ENCODE data around the gene UPK1A.
A peak's percentile ranks its signal among the peaks of the same experiment; 100 is the strongest.

The UPK1A gene

DNA sequence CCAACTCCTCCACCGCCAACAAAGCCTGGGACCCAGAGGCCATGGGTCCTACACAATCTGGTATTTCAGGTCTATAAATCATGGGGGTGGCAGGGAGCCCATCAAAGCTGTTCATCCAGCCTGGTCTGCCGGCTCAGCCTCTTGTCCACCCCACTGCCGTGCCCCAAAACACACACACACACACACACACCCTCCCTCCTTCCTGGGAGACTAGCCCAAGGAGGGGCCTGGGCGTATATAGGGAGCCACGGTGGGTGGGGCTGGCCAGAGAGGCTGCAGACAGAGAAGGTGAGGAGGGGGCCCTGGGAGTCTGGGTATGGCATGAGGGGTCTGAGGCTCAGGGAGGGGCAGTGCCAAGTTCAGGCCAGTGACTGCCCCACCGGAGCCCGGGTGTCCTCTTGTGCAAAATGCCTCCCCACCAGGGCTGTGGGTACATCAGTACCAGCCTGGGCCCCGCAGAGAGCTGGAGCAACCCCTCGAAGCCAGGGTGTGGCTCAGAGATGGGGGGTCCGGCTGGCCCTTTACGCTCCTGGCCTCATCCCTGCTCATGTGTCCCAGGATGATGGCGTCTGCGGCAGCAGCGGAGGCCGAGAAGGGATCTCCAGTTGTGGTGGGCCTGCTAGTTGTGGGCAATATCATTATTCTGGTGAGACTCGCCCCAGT, at the start of gene UPK1A:
Gene UPK1A (plus strand): TSS at position 267 of the 663 bp plus-strand sequence. CDS start 296 bp downstream, at position 563.
- no peak for DNase-seq (ENCODE audit: low read depth)

DNA sequence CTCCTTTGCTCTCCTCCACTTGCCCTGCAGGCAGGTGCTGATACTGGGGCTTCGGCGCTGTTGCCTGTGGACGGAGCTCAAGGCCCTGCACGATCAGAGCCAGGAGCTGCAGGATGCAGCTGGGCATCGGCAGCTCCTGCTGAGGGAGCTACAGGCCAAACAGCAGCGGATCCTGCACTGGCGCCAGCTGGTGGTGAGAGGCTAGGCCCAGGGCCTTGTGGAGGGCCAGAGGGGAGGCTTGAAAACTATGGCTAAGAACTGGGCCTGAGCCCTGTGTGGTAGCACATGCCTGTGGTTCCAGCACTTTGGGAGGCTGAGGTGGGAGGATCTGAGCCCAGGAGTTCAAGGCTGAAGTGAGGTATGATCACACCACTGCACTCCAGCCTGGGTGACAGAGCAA, 47.5 kb upstream of the UPK1A start:
- no peak for DNase-seq (ENCODE audit: low read depth)

DNA sequence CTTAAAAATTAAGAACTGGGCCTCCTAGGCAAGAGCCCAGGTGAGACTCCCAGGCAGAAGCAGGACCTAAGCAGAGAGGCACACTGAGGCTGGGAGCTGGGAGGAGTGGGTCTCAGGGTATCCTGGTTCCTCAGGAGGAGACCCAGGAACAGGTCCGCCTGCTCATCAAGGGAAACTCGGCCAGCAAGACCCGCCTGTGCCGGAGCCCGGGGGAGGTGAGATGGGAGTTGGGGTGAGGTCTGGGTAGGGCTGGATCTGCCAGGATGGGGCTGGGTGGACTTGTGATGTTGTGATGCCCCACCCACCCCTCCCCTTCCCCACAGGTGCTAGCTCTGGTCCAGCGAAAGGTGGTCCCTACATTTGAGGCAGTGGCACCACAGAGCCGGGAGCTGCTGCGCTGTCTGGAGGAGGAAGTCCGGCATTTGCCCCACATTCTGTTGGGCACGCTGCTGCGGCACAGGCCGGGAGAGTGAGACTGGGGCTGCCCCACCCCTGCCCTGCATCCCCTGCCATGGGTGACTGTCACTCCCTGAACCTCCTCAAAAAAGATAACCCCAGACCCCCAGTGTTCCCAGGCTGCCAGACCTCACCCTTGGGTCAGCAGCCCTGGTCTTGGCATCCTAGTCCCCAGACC, 46.9 kb upstream of the UPK1A start:
- DNase-seq (ENCODE audit: low read depth), result no peak

DNA sequence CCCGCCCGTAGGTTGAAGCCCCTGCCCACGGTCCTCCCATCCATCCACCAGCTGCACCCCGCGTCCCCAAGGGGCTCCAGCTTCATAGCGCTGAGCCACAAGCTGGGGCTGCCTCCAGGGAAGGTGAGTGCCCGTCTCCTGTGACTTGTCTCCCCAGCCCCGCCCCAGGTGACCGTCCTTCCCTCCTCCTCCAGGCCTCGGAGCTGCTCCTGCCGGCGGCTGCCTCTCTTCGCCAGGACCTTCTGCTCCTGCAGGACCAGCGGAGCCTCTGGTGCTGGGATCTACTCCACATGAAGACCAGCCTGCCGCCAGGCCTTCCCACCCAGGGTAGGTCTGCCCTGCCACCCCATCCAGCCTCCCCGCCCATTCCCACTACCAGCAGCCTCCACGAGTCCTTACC, 46.3 kb upstream of the UPK1A start:
- DNase-seq (ENCODE audit: low read depth), result no peak

DNA sequence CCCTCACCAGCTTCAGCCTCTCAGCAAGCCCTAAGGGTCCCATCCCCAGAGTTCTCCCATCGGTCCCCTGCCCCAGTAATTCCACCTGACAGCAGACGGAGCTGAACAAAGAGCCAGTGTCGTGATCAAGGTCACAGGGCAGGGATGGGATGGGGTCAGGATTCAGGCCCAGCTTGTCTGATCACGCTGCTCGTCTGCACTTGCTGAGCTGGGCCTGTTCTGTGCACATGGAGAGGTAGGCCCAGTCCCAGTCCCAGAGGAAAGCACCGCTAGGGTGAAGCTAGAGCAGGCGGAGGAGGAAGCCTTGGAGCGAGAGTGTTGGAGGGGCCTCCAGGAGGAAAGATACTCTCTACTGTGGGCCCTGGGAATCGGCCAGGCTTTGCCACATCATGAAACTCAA, 44.6 kb upstream of the UPK1A start:
- no peak for DNase-seq (ENCODE audit: low read depth)

DNA sequence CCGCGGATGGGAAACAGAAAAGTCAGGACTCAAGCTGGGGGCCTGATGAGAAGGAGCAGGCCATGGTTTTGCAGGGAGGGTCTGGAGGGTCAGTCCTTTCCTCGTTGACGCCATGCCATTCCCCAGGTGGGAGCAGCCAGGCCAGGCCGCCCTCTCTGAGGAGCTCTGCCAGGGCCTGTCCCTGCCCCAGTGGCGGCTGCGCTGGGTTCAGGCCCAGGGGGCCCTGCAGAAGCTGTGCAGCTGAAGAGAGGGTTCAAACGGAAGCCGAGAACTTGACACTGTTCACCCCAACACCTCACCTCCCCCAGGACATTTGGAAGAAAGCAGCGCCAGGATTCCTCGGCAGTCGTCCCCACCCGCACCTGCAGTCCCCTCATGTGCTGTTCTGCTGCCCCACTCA, 43.6 kb upstream of the UPK1A start:
- no peak for DNase-seq (ENCODE audit: low read depth)

DNA sequence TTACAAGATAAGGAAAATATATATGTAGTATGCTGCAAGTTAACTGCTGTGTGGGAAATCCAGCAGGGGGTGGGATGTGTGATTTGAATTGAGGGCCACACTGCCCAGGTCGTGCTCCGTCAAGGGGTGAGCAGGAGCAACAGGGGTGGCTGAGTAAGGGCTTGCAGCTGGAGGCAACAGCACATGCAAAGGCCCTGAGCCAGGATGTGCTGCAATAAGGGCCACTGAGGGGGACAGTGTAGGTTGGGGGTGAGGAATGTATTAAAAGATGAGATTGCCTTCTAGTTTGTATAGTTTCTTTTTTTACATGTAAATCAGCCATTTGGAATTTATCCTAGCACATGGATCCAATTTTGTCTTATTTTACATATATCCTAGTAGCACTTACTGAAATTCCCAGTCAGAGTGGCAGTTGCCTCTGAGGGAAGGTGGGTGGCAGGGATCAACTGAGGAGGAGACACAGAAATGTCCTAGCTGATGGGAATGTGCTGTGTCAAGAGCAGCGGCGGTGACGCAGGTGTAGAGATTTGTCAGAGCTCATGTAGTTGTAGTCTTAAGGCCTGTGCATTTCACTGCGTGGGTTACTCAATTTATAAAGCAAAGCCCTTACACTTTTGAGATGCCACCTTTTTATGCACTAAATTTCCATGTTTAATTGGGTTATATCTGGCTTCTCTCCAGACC, 42.8 kb upstream of the UPK1A start:
- DNase-seq (ENCODE audit: low read depth), result no peak

DNA sequence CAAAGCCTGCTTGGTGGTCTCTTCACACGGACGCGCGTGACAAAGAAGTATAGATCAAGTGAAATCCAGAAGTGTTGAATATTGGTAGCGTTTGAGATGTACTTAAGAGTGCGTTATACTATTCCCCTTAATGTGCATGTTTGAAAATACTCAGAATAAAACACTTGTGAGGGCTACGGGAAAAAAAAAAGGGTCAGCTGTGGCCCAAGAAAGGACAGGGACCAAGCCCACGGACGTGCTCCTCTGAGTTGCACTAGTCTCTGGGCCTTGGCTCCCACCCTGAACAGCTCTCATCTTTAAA, 38.1 kb upstream of the UPK1A start:
- DNase-seq (ENCODE audit: low read depth), result no peak

DNA sequence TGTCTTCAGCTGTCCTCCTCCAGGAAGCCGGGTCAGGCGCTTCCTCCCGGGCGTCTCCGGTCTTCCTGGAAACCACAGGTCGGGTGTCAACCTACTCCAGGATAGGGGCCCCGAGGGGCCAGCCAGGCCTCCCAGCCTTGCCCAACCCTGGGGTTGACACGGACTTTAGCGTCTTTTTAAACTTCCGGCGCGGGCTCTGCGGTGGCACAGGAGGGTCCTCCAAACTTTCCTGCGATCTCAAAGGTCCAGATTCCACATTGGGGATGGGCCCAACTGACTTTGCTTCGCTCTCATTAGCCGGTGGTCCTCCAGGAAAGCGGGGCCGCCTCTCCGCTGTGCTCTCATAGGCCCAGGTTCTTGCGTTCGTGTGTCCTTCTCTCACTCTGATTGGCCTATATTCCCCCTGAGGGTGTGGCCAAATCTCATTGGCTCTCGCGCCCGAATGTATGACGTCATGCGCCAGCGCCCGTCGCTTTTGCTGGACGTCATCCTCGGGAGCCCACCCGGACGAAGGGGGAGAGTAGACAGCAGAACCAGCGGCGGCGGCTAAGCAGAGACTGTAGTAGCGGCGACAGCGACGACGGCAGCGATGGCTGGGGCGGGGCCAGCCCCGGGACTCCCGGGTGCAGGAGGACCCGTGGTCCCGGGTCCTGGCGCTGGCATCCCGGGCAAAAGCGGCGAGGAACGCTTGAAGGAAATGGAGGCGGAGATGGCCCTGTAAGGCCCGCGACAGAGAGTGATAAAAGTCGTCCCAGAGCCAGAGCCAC, 37.6 kb upstream of the UPK1A start, which contains the start of gene RBM42:
Gene RBM42 (plus strand): TSS at position 472 of the 767 bp plus-strand sequence. CDS start 118 bp downstream, at position 590.
- DNase-seq (ENCODE audit: low read depth), result peak; percentile 93

DNA sequence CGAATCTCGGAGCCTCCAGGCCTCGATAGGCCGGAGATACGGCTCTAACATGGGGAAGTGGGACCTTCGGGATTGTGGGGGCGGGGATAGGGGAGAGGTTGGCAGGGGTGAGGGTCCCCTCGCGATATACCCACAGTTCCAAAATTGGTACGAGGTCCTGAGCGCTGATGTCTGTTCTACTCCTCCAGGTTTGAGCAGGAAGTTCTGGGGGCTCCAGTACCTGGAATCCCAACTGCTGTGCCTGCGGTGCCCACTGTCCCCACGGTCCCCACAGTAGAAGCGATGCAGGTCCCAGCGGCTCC, 37.0 kb upstream of the UPK1A start:
- no peak for DNase-seq (ENCODE audit: low read depth)

DNA sequence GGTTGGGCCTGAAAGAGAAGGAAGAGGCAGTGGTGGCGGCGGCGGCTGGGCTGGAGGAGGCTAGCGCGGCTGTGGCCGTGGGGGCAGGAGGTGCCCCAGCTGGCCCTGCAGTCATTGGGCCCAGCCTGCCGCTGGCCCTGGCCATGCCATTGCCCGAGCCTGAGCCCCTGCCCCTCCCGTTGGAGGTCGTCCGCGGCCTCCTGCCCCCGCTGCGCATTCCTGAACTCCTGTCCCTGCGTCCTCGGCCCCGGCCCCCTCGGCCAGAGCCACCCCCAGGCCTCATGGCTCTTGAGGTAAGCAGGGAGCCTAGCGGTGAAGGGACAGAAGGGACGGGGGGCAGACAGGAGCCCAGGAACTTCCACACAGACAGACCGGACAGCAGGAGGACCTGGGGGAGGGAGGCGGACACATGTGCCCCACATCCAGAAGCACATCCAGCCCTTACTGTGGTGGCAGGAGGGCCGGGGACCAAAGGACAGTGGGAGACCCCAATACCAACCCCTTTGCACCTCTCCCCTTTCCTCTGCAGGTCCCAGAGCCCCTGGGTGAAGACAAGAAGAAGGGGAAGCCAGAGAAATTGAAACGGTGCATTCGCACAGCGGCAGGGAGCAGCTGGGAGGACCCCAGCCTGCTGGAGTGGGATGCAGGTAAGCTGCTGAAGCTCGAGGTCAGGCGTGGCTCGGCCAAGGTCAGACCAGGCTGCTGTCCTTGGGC, 32.4 kb upstream of the UPK1A start:
- no peak for DNase-seq (ENCODE audit: low read depth)

DNA sequence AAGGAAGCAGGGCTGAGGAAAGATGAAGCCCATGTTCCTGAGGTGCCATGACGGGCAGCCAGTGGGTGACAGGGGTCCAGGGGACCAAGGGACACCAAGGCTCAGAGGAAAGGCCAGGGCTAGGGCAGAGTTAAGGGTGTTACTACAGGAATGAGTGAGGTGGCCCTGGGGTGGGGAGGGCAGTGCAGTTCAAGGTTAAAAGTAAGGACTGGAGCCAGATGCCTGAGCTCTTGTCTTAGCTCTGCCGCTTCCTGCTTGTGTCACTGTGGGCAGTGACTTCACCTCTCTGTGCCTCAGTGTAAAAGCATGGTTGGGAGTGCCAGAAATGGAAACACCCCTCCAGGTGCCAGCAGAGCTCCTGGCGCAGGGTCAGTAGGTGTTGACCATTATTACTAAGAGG, 29.7 kb upstream of the UPK1A start:
- no peak for DNase-seq (ENCODE audit: low read depth)

DNA sequence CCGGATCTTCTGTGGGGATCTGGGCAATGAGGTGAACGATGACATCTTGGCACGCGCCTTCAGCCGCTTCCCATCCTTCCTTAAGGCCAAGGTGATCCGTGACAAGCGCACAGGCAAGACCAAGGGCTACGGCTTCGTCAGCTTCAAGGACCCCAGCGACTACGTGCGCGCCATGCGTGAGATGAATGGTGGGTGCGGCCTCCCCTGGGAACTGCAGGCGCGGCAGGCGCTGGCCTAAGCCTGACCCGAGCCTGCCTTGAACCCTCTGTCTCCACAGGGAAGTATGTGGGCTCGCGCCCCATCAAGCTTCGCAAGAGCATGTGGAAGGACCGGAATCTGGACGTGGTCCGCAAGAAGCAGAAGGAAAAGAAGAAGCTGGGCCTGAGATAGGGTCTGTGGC, 29.2 kb upstream of the UPK1A start:
- DNase-seq (ENCODE audit: low read depth), result no peak

DNA sequence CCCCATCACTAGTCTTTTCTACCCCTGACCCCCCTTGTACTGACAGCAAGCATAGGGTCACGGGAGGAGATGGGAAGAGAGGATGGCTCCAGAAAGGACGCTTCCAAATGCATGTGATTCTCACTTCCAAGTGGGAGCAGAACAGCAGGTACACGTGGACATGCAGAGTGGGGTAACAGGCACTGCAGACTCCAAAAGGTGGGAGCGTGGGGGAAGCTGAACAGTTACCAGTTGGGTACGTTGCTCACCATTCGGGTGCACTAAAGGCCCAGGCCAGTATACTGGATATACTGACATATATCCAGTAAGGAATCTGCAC, 27.0 kb upstream of the UPK1A start:
- no peak for DNase-seq (ENCODE audit: low read depth)

DNA sequence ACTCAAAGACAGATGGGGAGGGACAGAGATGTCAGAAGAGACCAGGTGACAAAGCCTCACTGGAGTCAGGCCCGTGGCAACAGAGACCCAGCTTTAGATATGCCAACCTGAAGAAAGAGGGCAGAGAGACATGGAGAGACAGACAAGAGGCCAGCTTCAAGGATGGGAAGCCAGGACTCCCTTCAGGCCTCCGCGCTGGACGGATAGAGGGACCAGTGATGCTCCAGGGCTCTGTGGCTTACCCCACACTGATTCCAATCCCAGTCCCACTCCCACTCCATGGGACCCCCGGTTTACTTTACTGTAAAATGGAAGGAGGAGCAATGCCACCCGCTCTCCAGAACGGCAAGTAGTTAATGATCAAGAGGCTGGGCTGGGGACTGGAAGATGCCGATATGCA, 26.5 kb upstream of the UPK1A start:
- no peak for DNase-seq (ENCODE audit: low read depth)

DNA sequence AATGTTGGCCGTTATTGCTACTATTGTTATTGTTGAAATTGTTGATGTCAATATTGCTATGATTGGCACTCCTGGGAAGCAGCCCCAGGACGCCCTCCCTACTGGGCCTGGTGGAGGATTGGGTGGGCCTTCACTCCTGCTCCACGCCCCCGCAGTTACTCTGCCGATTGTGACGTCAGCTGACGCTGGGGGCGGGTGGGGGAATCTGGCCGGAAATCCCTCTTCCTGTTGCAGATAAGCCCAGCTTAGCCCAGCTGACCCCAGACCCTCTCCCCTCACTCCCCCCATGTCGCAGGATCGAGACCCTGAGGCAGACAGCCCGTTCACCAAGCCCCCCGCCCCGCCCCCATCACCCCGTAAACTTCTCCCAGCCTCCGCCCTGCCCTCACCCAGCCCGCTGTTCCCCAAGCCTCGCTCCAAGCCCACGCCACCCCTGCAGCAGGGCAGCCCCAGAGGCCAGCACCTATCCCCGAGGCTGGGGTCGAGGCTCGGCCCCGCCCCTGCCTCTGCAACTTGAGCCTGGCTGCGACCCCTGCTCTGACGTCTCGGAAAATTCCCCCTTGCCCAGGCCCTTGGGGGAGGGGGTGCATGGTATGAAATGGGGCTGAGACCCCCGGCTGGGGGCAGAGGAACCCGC, 24.7 kb upstream of the UPK1A start, which contains the start of gene ETV2:
Gene ETV2 (plus strand): TSS at position 231 of the 637 bp plus-strand sequence. CDS start 716 bp downstream, outside the sequence.
- no peak for DNase-seq (ENCODE audit: low read depth)

DNA sequence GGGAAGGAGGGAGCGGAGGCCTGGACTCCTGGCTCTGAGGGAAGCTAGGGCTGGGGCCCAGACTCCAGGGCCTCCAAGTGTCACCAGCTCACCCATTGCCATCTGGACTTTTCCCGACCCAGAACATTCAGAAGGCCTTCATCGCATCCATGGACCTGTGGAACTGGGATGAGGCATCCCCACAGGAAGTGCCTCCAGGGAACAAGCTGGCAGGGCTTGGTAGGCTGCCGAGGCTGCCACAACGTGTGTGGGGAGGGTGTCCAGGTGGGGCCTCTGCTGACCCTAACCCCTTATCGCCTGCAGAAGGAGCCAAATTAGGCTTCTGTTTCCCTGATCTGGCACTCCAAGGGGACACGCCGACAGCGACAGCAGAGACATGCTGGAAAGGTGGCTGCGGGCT, 24.0 kb upstream of the UPK1A start:
- no peak for DNase-seq (ENCODE audit: low read depth)

DNA sequence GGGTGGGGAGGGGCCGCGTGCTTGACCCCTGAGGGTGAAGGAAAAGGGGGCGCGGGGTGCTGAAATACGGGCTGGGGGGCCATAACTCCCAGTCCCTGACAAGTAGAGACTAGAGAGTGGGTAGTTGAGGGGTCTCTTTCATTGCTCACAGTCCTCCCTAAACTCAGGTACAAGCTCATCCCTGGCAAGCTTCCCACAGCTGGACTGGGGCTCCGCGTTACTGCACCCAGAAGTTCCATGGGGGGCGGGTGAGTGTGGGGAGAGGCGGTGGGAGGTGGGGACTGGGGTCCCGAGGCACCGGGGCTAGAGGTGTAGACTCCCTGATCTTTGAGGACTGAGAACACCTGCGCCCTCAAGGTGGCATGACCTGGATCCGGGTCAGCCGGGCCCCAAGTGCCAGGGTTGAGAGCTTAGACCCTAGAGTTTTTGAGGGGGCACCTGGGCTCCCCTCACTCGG, 23.5 kb upstream of the UPK1A start:
- no peak for DNase-seq (ENCODE audit: low read depth)

DNA sequence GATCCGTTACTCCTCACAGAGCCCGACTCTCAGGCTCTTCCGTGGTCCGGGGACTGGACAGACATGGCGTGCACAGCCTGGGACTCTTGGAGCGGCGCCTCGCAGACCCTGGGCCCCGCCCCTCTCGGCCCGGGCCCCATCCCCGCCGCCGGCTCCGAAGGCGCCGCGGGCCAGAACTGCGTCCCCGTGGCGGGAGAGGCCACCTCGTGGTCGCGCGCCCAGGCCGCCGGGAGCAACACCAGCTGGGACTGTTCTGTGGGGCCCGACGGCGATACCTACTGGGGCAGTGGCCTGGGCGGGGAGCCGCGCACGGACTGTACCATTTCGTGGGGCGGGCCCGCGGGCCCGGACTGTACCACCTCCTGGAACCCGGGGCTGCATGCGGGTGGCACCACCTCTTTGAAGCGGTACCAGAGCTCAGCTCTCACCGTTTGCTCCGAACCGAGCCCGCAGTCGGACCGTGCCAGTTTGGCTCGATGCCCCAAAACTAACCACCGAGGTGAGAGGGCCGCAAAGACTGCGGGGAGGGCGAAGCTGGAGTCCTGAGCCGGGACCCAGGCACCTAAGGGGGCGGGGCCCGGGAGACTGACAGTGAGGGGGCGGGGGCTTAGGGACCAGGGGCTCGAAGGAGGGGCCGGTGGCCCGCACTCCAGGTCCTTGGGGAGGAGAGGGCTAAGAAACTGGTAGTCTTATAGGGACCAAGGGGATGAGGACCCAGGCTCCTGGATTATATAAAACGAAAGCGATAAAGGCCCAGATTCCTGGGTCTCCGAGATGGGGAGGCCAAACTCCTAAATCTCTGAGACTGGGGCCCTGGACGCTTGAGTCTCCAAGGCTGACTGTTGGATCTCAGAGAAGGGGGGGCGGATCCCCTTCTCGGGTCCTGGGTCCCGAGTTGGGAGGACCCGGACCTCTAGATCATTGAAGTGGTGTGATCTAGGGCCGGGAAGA, 22.8 kb upstream of the UPK1A start:
- DNase-seq (ENCODE audit: low read depth), result peak; percentile 69

DNA sequence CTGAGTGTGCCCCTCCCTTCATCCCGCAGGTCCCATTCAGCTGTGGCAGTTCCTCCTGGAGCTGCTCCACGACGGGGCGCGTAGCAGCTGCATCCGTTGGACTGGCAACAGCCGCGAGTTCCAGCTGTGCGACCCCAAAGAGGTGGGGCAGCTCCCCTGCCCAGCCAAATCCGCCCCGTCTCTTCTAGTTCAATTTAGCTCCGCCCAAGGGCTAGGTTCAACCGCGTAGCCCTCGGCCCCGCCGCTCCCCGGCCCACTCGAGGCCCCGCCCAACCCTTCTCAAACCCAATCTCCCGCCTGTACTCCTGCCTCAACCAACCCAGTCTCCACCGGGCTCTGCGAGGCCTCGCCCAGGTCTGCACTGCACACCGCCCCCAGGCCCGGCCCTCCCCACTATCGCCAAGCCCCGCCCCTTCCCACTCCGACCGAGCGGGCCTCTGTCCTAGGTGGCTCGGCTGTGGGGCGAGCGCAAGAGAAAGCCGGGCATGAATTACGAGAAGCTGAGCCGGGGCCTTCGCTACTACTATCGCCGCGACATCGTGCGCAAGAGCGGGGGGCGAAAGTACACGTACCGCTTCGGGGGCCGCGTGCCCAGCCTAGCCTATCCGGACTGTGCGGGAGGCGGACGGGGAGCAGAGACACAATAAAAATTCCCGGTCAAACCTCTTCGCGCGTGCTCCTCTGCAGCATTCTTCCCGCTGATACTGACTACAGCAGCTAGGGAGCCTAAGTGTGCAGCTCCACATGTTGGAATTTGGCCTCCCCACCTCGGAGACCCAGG, 21.9 kb upstream of the UPK1A start:
- DNase-seq (ENCODE audit: low read depth), result peak; percentile 96

All from T-helper 22 cell (primary cell).